Keratinocyte (primary cell): ENCODE results near the gene LFNG. TPM values are rescaled to one million over a fixed set of nuclear protein-coding genes. Genes with fewer than 3 reads are reported as not detected.

Source experiments
- DNase-seq: peaks from one replicate; pipeline ENCODE4 v3.0.0-alpha.2; 2011; ENCODE audit warnings: low read depth, missing footprints, low spot score
- FAIRE-seq: peaks from 2 replicates; lab custom pipeline; 2011; peaks lifted over from hg19 to GRCh38; lab: Jason Lieb, UNC
- H2AFZ ChIP-seq: 2 replicates; pipeline ENCODE4 v1.6.0; 2012; ENCODE audit warnings: low read length, control low read depth, inconsistent platforms; ENCODE audit not compliant: control insufficient read depth
- H3K27ac ChIP-seq: 2 replicates; pipeline ENCODE4 v1.5.1; 2011; ENCODE audit warnings: low read length; ENCODE audit not compliant: control insufficient read depth, insufficient read depth
- H3K27me3 ChIP-seq: 3 replicates; pipeline ENCODE4 v1.6.0; 2011; ENCODE audit warnings: low read length; ENCODE audit not compliant: control insufficient read depth, insufficient read depth; ENCODE audit errors: extremely low read depth
- H3K36me3 ChIP-seq, 2 experiments: 2 replicates in 1 of 2; 3 replicates in 1 of 2; pipeline ENCODE4 v1.5.1; 2011; ENCODE audit warnings: low read length in 2 of 2, mild to moderate bottlenecking in 1 of 2; ENCODE audit not compliant: control insufficient read depth in 2 of 2, insufficient read depth in 2 of 2; ENCODE audit errors: extremely low read depth in 1 of 2
- H3K4me1 ChIP-seq: 3 replicates; pipeline ENCODE4 v1.5.1; 2011; ENCODE audit warnings: low read length; ENCODE audit not compliant: control insufficient read depth, insufficient read depth; ENCODE audit errors: extremely low read depth
- H3K4me2 ChIP-seq: 3 replicates; pipeline ENCODE4 v1.6.0; 2011; ENCODE audit warnings: low read depth, low read length; ENCODE audit not compliant: control insufficient read depth, insufficient read depth; ENCODE audit errors: extremely low read depth
- H3K4me3 ChIP-seq, 3 experiments: fragments of 200-600 bp in 1 of 3; sonication (generic) in 1 of 3; 2 replicates in 2 of 3; 3 replicates in 1 of 3; pipeline ENCODE4 v1.5.1; 2011 to 2016; ENCODE audit warnings: low read length in 3 of 3, mild to moderate bottlenecking in 3 of 3, control low read depth in 2 of 3, inconsistent platforms in 1 of 3, low read depth in 1 of 3, mixed read lengths in 1 of 3, mixed run types in 1 of 3, moderate library complexity in 1 of 3; ENCODE audit not compliant: control insufficient read depth in 2 of 3, insufficient read depth in 2 of 3; ENCODE audit errors: extremely low read depth in 1 of 3
- H3K79me2 ChIP-seq: 2 replicates; pipeline ENCODE4 v1.6.0; 2012; ENCODE audit warnings: low read length; ENCODE audit not compliant: control insufficient read depth, insufficient read depth
- H3K9ac ChIP-seq: 3 replicates; pipeline ENCODE4 v1.6.0; 2011; ENCODE audit warnings: low read length; ENCODE audit not compliant: control insufficient read depth, insufficient read depth; ENCODE audit errors: extremely low read depth
- H3K9me1 ChIP-seq: 3 replicates; pipeline ENCODE4 v1.6.0; 2011; ENCODE audit warnings: low read length; ENCODE audit not compliant: control insufficient read depth, insufficient read depth; ENCODE audit errors: extremely low read depth
- H3K9me3 ChIP-seq: 2 replicates; pipeline ENCODE4 v1.5.1; 2012; ENCODE audit warnings: low read depth, low read length; ENCODE audit not compliant: control insufficient read depth
- H4K20me1 ChIP-seq: 3 replicates; pipeline ENCODE4 v1.6.0; 2011; ENCODE audit warnings: low read length; ENCODE audit not compliant: control insufficient read depth, insufficient read depth; ENCODE audit errors: extremely low read depth
- EZH2 ChIP-seq: IDR thresholded peaks from one replicate; pipeline ENCODE4 v1.6.1; 2012; ENCODE audit warnings: inconsistent platforms, mild to moderate bottlenecking, low read length, moderate library complexity
- dilution Hi-C: fragments of 300-500 bp; cut with MboI; formaldehyde crosslinking; loops from one replicate; pipeline ENCODE4 v1.7.0; 2020; ENCODE audit warnings: low sequenced_read_pairs; ENCODE audit not compliant: extremely low pct_ligation_motif_present
- polyA plus RNA-seq, 5 experiments: library from polyadenylated mRNA; depleted of rRNA in 3 of 5; stranded (reverse) in 3 of 5; stranded (forward) in 1 of 5; unstranded in 1 of 5; fragments of >200 nt; gene quantifications; 1 replicate in 1 of 5; 2 replicates in 3 of 5; 3 replicates in 1 of 5; pipeline versions ENCODE4 v1.2.1 to v1.2.3, GENCODE V29; 2011 to 2012; ENCODE audit warnings: missing spikeins in 2 of 5, low read depth in 1 of 5, low replicate concordance in 1 of 5
- TF ChIP-seq, protein P1 (sequence below), 3 experiments: IDR thresholded peaks in 1 of 3; conservative IDR thresholded peaks in 1 of 3; optimal IDR thresholded peaks in 1 of 3; 2 replicates in 2 of 3; 3 replicates in 1 of 3; pipeline versions ENCODE3 to v1.5.1; 2011; ENCODE audit warnings: low read length in 3 of 3, mild to moderate bottlenecking in 3 of 3, moderate library complexity in 2 of 3, control low read depth in 1 of 3, inconsistent platforms in 1 of 3; ENCODE audit not compliant: insufficient read depth in 2 of 3; ENCODE audit errors: extremely low read depth in 1 of 3

Gene LFNG
- polyA plus RNA-seq, 1 donor (not counting 4 experiments of a cell fraction or from before 2014, with no cell fraction given) = 17.7 TPM

DNA sequence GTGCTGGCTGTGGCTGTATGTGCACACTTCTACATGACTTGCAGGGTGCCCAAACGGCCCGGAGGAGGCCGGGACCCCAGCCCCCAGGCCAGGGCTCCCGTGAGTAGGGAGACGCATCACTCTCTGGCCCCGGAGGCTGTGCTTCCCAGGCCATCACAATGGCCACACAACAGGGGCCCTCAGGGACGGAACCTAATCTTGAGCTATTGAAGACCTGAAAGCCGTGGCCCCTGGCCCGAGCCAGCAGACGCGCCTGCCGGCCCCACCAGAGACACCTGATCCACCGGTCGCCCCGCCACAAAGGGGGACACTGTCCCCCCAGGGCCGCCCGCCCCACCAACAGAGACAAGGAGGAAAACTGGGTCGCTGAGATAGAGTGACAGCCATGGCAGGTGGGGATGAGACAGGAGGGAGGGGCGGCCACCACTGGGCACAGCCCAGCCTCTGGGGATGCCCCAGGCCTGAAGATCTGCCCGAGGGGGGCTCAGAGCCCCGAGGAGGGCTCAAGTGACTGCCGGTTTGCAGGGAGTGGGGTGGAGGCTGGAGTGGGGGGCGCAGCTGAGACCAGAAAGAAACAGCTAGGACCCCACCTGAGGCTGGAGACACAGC lies 10.2 kb upstream of the LFNG start:
- no peaks in the 10 kb centered on the region for H3K36me3 ChIP-seq
- DNase-seq (no peak), FAIRE-seq (no peak)
- no peak overlapping the region for H3K9ac ChIP-seq
- H3K27me3 ChIP-seq = peaks cover 12% of the 10 kb centered on the region
- no peak overlapping the region for H3K4me3 ChIP-seq
- H3K9me3 ChIP-seq = no peaks in the 10 kb centered on the region
- H3K4me2 ChIP-seq = peak overlapping the region; percentile 69
- no peak overlapping the region for H2AFZ ChIP-seq
- no peaks in the 10 kb centered on the region for H4K20me1 ChIP-seq
- H3K27ac ChIP-seq = no peak overlapping the region
- peaks cover 22% of the 10 kb centered on the region for H3K4me1 ChIP-seq
- dilution Hi-C loops = no loop called here
- TF ChIP-seq, protein P1, sequence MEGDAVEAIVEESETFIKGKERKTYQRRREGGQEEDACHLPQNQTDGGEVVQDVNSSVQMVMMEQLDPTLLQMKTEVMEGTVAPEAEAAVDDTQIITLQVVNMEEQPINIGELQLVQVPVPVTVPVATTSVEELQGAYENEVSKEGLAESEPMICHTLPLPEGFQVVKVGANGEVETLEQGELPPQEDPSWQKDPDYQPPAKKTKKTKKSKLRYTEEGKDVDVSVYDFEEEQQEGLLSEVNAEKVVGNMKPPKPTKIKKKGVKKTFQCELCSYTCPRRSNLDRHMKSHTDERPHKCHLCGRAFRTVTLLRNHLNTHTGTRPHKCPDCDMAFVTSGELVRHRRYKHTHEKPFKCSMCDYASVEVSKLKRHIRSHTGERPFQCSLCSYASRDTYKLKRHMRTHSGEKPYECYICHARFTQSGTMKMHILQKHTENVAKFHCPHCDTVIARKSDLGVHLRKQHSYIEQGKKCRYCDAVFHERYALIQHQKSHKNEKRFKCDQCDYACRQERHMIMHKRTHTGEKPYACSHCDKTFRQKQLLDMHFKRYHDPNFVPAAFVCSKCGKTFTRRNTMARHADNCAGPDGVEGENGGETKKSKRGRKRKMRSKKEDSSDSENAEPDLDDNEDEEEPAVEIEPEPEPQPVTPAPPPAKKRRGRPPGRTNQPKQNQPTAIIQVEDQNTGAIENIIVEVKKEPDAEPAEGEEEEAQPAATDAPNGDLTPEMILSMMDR (optimal IDR thresholded peaks at IDR 0.05 in 1 of 3, IDR thresholded peaks at IDR 0.05 in 1 of 3, conservative IDR thresholded peaks at IDR 0.05 in 1 of 3; ENCODE audit: extremely low read depth in 1 of 3, insufficient read depth in 2 of 3, low read length in 3 of 3) = no peak
- TF ChIP-seq EZH2 = no peak
- H3K9me1 ChIP-seq = no peaks in the 10 kb centered on the region
- H3K79me2 ChIP-seq = no peaks in the 10 kb centered on the region

DNA sequence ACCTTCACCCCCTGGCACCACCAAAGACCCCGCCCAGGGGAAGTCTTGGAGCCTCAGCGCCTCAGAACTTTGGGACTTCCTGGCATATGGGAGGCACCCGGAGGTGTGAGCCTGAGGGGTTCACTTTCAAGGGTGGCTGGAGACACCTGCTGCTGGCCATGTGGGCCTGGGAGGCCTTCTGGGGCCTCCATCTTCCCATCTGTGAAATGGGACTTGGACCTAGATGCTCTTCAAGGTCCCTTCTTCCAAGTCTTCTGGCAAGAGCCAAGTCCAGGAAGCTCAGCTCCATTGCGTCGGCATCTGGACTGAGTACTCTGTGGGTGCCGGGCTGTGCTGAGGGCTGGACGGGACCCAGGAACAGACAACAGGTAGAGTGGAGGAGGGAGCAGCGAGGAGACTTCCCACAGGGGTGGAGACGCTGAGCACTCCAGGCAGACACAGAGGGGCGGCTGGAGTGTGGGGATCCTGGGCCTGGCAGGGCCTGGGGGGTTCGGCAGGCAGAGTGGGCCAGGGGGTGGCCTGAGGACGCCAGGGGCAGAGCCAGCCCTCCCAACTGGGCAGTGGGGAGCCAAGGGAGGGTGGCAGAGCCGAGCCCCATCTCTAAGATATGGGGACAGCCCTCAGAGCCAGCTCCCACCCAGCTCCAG lies 9.3 kb upstream of the LFNG start:
- FAIRE-seq (no peak), DNase-seq (no peak)
- Histone ChIP-seq H3K9ac (no peak overlapping the region), H3K4me2 (no peak overlapping the region), H3K4me3 (no peak overlapping the region), H3K9me1 (no peaks in the 10 kb centered on the region), H4K20me1 (no peaks in the 10 kb centered on the region), H3K27me3 (peaks cover 11% of the 10 kb centered on the region), H3K4me1 (peaks cover 22% of the 10 kb centered on the region), H3K9me3 (no peaks in the 10 kb centered on the region), H3K79me2 (no peaks in the 10 kb centered on the region), H2AFZ (no peak overlapping the region), H3K36me3 (no peaks in the 10 kb centered on the region), H3K27ac (no peak overlapping the region)
- no peak for TF ChIP-seq EZH2
- TF ChIP-seq, protein P1 (optimal IDR thresholded peaks at IDR 0.05 in 1 of 3, IDR thresholded peaks at IDR 0.05 in 1 of 3, conservative IDR thresholded peaks at IDR 0.05 in 1 of 3; ENCODE audit: extremely low read depth in 1 of 3, insufficient read depth in 2 of 3, low read length in 3 of 3) = no peak
- dilution Hi-C loops = no loop called here
